ENCODE results near the gene CBFA2T2.
"Not testable (repeated sequence)": the region's sequence is repeated elsewhere in the genome, so short reads cannot be mapped to it uniquely, and the experiment has no call there.

CBFA2T2 gene

DNA sequence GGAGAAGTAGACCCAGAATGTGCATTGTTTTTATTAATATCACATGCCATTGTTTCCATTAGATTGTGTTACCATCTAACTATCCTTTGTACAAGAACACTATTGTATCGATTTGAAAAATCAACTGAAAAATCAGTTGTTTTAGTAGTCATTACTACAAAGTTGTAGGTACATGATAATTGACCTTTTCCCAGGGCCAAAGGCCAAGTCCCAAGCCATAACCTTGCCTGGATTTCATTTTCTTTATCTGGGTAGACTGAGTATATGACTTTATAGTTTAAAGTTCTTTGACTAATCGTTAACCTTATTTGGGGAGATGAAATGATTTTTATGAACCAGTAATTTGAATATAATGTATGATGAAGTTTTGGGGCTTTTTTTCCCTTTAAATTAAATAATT lies 93.2 kb downstream of the CBFA2T2 start:
- DNase-seq: no peak

DNA sequence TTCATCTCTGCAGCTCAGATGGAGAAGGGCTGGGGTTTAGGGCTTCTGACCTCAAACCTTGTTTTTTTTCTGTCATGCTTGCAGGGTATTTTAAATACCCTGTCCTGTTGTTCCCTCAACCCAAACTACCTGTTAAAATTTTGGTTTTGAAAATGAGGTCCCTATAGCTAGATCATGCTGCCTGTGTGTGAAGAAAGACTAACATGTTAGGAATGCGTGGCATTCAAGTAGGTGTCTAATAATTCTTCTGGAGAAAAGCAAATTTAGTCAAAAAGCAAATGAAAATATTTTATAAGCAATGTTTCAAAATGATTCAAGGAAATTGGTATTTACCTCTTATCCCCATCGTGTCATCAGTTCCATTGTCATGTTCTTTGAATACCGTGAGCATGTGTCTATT lies 95.1 kb downstream of the CBFA2T2 start:
- DNase-seq: no peak

DNA sequence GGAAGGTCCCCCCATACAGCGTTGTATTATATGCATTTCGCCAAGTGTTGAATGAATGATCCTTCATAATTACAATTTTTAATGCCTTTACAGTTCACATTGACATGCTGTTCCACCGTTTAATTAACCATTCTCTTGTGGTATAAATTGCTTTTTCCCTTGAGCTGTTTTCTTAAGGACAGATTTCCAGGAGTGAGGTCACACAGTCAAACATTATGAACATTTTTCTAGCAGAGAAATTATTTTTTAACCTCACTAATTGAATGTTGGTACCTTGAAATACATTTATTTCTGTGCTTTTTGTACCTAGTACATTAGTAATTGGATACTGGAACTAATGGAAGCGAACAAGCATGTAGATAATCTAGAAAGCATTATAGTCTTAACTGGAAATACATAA lies 95.5 kb downstream of the CBFA2T2 start:
- DNase-seq: no peak

DNA sequence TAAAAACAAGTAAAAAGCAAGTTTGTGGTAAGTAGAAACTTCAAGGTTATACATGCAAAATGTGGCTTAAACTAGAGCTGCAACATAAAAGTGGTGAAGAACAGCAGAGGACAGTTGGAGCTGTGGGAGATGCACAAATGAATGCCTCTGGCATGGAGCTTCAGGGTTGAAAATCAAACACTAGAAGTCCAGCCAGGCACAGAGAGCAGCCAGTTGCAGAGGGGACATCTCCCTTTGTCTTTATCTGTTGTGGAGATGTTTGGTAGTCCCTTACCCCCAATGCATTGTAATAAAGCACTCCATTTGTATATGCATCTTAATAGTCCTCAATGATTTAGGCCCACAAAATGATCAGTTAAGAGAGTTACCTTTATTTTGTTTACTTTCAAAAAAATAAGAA lies 99.2 kb downstream of the CBFA2T2 start:
- DNase-seq: no peak

DNA sequence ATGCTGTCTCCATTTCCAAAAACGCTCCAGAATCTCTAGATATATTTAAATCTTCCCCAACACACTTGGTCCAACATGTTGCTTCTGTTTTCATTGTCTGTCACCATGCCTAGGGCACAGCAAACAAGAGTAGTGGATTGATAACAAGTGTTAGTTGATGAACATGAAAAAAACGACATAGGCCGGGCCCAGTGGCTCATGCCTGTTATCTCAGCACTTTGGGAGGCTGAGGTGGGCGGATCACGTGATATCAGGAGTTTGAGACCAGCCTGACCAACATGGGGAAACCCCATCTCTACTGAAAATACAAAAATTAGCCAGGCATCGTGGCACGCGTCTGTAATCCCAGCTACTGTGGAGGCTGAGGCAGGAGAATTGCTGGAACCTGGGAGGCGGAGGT lies 102.0 kb downstream of the CBFA2T2 start:
- not testable (repeated sequence) for DNase-seq

DNA sequence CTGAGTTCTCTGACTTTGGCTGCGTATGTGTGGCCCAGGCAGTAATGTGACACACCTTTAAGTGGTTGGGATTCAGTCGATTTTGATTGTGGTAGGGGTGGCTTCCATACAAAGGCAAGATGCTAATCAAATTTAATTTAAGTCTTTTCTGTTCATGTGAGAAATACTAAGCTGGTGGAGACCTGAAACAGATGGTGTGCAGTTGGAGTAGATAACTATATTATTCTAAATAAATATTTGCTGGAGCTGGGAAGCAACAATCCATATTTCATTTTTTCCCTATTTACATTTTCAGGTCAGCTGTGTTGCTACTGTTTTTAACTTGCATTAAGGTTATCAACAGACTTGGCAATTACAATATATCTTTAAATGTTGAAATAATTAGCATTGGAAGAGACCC lies 104.8 kb downstream of the CBFA2T2 start:
- no peak for DNase-seq

DNA sequence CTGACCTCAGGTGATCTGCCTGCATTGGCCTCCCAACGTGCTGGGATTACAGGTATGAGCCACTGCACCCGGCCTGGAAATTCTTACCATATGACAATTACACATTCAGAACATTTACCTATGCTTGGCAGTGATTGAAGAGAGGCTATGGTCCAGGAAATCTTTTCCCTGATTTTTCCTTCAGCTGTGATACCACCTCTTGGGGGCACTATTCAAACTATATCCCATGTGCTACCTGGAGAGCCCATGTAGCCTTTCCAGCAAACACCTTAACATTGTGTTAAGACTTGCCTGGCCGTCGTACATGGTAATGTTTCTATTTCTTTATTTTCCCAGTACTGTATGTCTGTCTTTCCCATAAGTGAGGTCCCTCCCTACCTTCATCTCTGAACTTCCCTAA lies 110.5 kb downstream of the CBFA2T2 start:
- DNase-seq: no peak

DNA sequence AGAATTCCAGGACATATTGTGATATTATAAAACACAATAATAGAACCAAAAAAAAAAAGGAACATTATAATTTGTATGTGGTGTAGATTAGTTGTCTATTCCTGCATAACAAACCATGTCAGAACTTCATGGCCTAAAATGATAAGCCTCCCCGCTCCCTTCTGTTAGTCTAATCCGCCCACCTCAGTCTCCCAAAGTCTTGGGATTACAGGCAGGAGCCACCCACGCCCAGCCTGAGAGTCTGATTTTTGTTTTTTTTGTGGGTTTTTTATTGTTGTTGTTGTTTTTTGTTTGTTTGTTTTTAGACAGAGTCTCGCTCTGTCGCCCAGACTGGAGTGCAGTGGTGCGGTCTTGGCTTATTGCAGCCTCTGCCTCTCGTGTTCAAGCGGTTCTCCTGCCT lies 111.1 kb downstream of the CBFA2T2 start:
- no peak for DNase-seq

DNA sequence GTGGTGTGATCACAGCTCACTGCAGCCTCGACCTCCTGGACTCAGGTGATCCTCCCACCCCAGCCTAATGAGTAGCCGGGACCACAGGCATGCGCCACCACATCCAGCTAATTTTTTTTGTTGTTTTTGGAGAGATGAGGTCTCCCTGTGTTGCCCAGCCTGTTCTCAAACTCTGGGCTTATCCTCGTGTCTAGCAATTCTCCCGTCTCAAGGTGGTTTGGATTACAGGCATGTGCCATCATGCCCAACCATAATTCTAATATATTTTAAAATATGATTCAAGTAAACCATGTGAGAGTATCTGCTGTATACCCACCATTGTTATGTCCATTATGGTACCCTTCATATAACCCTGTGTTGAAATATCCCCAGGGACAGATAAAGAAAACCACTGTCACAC lies 112.0 kb downstream of the CBFA2T2 start:
- DNase-seq: no peak

DNA sequence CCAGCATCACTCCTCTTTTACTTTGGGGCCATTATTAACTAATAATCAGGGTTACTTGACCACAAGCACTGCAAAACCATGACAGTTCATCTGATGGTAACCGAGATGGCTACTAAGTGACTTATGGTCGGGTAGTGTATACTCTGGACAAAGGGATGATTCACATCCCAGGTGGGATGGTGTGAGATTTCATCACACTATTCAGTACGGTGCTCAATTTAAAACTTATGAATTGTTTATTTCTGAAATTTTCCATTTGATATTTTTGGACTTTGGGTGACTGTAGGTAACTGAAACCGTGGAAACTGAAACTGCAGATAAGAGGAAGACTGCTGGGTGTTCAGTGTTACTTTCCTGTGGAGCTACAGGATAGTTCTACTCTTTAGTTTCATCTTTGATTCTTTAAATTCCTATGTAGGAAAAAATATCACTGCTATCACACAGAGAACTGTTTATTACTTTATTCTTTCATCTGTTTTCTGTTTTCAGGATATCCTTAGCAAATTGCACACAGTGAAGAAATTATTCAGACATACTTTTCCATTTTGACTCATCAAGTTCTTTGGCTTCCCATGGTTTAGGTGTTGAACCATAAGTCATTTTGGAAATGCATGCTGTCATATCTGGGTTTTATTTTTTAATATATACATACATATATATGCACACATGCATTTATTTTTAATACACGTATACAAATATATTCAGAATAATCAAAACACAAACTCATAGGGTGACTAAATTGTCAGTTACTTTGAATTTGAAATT lies 113.1 kb downstream of the CBFA2T2 start:
- DNase-seq: no peak

DNA sequence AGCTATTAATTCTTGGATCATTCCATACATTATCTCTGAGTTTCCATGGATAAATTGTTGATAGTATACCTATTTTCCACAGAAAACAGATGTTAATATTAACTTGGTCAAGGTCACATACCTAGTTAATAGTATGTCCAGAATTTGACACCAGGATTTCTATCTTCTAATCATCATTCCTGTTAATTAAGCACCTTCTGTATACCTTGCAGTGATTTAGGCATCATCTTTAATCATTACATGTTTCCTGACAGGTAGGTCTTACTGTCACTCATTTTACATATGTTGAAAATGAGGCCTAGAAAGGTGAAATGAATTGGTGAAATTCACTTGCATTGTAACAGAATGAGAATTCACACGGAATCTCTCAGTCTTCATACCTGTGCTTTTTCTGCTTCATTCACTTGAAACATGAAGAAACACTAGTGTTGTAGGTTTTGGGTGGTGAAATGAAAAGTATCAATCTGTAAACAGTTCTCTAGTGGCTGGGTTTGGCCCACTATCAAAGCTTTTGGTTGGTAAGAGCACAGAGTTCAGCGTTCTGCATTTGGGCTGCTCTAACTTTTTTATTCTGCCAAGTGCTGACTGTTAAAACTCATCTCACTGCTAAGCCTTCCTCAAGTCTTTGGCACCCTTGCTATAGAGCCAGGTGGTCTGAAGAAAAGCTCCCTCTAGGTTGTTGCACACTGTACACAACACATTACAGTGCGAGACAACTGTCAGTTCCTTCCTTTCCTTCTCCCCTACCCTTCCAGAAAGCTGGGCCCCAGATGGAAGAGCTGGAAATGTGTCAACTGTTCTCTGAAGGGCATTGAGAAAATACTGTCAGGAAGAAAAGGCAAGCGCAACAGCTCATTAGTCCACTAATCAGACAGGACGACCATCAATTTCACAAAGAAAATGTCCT lies 114.4 kb downstream of the CBFA2T2 start:
- no peak for DNase-seq

DNA sequence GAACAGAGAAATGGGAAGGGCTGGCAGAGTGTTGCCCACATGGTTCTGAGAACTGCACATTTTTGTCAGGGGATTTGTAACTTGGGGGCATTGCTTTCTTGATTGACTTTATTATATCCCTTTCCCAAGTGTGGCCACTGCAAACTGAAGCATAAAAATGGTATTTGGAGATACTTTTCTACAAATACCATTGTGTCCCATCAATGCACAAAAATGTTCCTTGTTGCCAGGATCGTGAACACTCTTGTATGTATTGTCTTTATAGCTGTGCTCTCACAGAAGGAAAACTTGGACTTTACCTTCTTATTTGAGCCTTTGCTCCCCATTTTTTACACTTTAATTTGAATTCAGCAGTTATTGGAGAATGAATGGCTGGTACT lies 115.1 kb downstream of the CBFA2T2 start:
- no peak for DNase-seq

DNA sequence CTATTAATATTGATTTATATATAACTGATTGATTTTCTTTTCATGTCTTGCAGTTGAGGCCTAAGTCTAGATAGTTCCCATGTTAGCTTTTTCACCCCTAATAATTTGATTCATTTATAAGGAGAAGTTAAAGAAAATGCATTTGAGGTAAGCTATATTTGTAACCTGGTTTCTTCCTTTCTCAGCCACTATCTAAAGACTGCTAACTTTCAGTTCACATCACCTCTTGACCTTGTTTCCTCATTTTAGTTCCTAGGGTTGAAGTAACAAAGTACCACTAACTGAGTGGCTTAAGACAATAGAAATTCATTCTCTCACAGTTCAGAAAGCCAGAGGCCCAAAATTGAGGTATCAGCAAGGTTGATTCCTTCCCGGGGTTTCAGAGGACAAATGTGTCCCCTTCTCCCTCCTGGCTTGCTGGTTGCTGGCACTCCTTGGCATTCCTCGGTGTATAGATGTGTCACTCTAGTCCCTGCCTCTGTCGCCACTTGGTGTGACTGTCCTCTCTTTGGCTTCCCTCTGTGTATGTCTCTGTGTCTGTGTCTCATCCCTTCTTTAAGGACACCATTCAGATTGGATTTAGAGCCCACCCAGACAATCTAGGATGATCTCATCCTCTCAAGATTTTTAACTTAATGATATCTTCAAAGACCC lies 116.3 kb downstream of the CBFA2T2 start:
- no peak for DNase-seq

DNA sequence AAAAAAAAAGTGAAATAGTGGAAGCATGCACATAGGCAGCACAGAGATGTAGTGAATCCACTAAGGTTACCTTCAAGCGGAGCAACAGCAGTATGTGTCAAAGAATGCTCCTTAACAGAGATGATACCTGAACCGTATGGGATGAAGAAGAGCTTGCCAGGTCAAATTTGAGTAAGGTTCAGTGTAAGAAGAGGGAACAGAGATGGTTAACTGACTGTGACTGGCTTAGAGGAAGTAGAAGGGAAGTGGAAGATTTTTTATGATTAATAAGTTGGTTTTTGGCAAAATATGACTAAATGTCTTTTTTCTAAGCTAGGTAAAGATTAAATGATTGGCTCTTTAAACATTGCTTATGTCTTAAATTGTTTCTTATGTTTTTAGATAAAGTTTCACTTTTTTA lies 119.6 kb downstream of the CBFA2T2 start:
- DNase-seq: no peak

DNA sequence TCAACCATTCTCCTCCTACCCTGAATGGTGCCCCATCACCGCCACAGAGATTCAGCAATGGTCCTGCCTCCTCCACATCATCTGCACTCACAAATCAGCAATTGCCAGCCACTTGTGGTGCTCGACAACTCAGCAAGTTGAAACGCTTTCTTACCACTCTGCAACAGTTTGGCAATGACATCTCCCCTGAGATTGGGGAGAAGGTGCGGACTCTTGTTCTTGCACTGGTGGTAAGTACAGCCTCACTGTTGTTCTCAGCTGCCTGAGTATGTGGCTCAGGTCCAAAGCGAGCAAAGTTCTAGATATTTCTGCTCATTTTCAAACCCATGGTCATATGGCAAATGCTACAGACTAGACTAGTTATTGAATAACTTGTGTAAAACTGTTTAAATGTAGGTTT lies 121.2 kb downstream of the CBFA2T2 start:
- no peak for DNase-seq

DNA sequence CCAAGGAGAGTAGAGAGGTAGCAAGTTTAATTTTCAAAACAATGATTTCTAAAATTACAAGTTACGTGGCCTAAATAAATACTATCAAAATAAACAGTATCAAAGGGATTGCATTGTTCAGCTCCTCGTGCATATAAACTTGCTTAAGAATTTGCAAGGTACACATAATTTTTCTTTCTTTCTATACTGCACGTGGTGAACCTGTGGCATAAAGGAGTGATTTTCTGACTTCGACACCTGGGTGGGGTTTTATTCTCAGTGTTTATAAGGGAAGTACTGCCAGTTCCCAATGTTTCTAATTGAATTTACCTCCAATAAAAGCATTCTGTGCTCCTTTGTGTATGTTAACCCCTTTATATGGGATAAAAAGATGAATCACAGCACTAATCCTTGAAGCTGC lies 122.1 kb downstream of the CBFA2T2 start:
- DNase-seq: no peak

DNA sequence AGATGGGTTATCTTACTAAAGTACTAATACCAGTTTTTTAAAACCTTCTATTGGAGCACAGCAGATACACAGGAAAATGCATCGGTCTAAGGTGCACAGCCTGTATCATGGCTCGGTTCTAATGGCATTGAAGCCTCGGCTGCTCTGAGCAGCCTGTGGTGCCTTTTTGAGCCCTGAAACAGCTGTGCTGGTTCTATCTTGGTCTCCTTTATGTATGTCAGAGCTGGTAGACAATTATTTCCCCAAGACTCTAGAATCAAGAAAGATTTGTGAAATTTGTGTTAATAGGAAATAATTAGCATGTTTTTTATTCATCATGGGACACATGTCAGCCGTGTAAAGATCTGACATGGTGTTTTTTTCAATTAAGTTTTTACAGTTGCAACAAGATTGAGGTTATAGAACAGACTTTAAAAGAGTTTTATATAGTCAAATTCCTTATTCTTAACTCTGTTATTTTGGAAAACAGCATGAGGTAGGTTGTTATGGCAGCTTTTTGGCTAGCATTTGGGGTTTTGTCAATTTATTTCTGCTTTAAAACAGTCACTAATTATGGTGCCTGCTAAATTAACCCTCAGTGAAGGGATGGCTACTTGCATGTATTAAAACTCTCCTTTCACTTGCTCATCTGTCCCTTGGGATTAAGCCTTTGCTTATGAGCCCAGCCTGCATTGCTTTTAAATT lies 132.0 kb downstream of the CBFA2T2 start:
- DNase-seq: no peak

DNA sequence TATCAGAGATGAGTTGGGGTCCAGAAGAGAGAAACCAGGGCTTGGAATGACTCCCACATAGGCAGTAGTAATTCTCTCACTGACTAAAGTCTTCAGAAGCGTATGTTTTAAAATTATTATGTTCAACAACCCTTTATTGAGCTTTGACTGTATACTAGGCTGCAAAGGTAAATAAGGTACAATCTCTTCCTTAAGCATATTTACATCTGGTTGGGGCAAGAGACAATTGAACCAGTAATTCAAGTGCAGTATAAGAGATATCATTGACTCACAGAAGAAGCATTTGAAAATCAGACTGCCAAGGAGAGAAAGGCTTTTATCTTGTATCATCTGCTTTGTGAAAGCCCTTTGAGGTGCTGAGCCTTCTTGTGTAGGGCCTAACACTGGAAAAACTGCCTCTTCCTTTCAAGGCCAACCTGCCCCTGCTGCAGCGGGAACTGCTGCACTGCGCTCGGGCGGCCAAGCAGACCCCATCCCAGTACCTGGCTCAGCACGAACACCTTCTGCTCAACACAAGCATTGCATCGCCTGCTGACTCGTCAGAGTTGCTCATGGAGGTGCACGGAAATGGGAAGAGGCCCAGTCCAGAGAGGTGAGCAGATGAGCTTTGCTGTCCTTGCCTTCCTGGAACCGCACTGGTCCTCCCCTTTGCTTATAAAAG lies 132.9 kb downstream of the CBFA2T2 start:
- DNase-seq: no peak

DNA sequence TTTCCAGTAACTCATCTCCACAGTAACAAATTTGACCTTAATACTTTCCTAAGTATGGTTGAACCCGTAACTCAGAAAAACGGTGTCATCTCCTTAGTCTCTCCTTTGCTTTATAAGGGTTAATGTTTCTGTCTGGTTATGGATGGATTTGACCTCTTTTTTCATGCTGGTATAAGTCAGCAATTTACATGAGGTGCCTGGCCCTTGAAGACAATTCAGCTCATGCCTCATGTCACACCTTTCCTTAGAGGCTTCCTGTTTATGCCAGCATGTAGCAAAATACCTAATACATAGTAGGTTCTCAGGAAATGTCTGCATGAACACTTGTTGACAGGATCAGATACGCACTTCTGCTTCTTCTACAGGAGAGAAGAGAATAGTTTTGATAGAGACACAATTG lies 134.5 kb downstream of the CBFA2T2 start:
- DNase-seq: no peak

DNA sequence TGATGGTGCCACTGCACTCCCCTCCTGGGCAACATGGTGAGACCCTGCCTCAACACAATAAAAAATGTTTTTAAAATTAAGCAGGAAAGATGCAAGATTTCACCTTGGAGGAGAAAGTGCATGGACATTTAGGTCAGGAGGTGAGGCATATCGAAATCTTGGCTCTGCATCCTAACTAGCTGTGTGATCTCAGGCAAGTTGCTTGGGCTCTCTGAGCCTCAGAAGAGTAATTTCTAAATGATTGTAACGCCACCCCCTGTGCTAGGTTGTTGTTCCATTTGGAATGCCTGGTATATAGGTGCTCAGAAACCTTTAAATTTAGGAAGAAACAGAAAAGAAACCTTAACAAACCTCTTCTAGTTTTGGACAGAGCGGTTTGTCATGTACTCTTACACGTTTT lies 136.3 kb downstream of the CBFA2T2 start:
- DNase-seq: no peak

DNA sequence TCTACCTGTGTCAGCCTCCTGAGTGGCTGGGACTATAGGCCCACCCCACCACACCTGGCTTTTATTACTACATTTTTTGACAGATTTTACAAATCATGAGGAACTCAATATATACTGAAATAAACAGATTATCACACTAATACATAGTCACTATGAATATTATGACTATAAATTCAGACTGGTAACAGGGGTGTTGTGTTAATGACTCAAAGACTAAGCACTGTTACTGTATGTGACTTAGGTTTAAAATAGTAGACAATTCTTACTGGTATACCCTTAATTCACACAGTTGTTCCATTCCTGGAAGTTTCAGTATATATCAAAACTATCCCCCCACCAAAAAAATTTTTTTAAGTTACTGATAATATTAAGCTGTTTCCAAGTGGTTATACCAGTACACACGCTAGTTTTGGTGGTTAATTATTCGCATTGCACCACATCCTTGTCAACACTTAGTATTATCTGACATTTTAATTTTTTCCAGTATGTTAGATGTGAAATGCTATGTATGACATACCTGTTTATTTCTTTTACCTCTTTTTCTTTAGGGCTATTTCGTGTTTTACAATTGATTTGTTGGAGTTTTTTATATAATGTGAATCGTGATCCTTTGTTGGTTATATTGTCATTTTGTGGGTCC lies 137.8 kb downstream of the CBFA2T2 start:
- no peak for DNase-seq

DNA sequence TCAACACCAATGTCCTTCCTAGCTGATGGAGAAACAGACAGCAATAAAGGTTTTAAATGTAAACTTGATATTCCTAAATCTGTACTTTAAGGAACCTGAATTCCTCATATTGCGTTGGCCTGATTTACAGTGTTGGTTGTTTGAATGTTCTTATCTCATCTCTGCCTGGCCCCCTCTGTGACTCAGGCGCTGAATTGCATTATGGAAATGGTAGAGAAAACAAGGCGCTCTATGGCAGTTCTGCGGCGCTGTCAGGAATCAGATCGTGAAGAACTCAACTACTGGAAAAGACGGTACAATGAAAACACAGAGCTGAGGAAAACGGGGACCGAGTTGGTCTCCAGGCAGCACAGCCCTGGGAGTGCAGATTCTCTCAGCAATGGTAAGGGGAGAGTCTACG lies 139.6 kb downstream of the CBFA2T2 start:
- no peak for DNase-seq
